GM19468 (cell line): ENCODE data around the gene FAM90A26.
A peak's percentile ranks its signal among the peaks of the same experiment; 100 is the strongest.
"Not testable (repeated sequence)": the region's sequence is repeated elsewhere in the genome, so short reads cannot be mapped to it uniquely, and the experiment has no call there.

Experiments
- ATAC-seq: cut with Tn5 transposase; IDR thresholded peaks from one replicate; pipeline ENCODE4 v1.9.1; 2021; ENCODE audit warnings: mild to moderate bottlenecking, moderate library complexity, moderate number of reproducible peaks; ENCODE audit not compliant: unreplicated experiment; ENCODE audit errors: extremely low read depth

FAM90A26 gene, protein sequence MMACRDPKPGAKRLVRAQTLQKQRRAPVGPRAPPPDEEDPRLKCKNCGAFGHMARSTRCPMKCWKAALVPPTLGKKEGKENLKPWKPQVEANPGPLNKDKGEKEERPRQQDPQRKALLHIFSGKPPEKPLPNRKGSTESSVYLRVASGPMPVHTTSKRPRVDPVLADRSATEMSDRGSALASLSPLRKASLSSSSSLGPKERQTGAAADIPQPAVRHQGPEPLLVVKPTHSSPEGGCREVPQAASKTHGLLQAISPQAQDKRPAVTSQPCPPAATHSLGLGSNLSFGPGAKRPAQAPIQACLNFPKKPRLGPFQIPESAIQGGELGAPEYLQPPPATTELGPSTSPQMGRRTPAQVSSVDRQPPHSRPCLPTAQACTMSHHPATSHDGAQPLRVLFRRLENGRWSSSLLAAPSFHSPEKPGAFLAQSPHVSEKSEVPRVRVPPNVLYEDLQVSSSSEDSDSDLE

DNA sequence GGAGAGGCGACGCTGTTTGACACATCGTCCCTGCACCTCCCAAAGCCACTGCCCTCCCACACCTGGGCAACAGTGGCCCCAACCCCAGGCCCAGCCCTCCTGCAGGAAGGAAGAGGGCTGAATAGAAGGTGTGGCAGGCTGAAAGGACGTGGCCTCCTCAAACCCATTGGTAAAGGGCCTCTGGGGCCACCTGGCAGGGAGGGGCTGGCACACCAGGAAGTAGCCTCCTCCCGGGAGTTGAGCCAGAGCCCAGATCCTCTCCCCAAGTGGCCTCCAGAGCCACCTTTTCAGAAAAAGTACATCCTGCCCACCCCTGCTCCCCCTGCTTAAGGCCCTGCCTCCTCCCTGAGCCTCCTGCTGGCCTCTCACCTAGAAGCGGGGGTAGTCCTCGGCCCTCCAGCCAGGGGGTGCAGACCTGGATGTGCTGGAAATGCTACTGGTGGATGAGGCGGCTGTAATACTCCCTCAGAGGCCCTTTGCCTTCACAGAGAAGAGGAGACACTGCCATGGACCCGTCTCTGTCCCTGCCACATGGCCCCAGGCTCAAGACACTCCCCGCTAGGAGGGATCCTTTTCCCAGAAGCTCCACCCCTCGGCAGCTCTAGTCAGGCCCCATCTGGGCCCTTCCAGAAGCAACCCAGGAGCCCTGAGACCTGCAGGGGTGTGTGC is at the start of gene FAM90A26:
TSS of gene FAM90A26 (plus strand) at position 619 of the 669 bp plus-strand sequence. CDS start 2,764 bp downstream, outside the sequence.
- ATAC-seq = not testable (repeated sequence)

GRCh38 chr4:9122711-9123110 is 47.5 kb upstream of the FAM90A26 start:
- not testable (repeated sequence) for ATAC-seq

DNA sequence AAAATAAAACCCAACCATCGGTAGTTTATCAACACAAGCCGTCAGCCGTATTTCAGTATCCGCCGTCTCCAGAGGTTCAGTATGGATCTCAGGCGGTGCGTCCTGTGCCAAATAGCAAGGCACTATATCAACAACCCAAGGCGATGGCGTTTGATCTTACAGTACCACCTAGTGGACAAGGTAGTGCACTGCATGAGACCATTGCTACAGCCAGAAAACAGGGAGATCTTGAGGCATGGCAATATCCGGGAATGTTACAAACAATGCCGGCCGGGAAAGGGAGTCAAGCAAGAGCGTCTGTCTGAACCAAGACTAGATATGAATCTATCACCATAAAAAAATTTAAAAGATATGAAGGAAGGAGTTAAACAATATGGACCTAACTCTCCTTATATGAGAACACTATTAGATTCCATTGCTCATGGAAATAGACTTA is 46.6 kb upstream of the FAM90A26 start:
- not testable (repeated sequence) for ATAC-seq

DNA sequence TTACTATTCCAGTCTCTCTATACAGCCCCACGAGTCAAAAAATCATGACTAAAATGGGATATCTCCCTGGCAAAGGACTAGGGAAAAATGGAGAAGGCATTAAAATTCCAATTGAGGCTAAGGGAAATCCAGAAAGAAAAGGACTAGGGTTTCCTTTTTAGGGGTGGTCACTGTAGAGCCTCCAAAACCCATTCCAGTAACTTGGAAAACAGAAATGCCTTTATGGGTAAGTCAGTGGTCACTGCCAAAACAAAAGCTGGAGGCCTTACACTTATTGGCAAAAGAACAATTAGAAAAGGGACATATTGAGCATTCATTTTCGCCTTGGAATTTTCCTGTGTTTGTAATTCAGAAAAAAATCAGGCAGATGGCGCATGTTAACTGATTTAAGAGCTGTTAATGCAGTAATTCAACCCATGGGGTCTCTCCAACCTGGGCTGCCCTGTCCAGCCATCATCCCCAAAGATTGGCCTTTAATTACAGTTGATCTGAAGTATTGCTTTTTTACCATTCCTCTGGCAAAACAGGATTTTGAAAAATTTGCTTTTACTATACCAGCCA is 44.5 kb upstream of the FAM90A26 start:
- not testable (repeated sequence) for ATAC-seq

DNA sequence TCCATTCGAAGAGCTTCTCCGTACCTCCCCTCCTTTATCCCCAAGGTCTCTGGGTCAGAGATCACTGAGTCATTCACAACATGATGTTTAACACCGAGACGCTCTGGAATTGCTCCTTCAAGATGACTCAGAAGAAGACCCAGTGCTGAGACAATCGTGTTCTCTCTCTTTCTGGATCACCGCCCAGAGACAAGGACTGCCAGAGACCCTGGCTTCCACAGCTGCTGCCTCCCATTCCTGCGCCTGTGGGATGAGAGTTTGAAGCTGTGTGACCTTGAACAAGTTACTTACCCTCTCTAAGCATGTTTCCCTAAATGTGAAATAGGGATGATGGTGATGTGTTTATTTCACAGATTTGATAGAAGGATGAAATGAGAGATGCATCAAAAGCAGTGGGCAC is 38.8 kb upstream of the FAM90A26 start:
- not testable (repeated sequence) for ATAC-seq

- not testable (repeated sequence) for ATAC-seq
Observed at GRCh38 chr4:9132849-9133248, 37.4 kb upstream of the FAM90A26 start.

GRCh38 chr4:9134011-9134410 is 36.2 kb upstream of the FAM90A26 start:
- ATAC-seq = not testable (repeated sequence)

DNA sequence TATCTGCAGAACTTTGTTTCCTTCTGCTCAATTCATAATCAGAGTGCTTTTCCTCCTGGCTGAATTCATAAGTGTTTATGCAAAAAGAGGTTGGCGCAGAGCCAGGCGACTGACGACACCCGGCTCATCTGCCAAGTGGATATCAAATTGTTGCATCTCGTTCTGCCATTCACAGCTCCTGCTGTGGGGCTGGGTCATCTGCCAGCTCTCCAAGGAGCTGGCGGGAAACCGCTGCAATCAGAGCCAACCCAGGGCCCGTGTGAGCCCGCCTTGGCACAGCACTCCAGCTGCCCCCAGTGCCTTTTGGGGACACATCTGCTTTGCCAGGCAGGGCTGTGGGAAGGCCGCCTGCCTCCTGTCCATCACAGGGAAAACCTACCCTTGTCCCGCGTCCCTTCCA is 35.7 kb upstream of the FAM90A26 start:
- ATAC-seq = not testable (repeated sequence)

- not testable (repeated sequence) for ATAC-seq
Observed at GRCh38 chr4:9141050-9141449, 29.2 kb upstream of the FAM90A26 start.

DNA sequence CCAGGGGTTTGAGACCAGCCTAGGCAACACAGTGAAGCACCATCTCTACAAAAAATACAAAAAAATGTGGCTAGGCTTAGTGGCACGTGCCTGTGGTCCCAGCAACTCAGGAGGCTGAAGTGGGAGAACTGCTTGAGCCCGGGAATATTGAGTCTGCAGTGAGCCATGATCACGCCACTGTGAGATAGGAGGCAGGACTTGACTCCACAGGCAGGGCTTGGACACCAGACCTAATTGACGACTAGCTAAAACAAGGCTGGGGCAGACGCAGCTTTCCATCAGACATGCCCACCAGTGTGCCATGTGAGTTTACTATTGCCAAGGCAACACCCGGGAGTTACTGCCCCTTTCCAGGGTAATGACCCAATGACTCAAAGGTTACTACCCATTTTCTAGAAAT is 27.4 kb upstream of the FAM90A26 start:
- not testable (repeated sequence) for ATAC-seq

DNA sequence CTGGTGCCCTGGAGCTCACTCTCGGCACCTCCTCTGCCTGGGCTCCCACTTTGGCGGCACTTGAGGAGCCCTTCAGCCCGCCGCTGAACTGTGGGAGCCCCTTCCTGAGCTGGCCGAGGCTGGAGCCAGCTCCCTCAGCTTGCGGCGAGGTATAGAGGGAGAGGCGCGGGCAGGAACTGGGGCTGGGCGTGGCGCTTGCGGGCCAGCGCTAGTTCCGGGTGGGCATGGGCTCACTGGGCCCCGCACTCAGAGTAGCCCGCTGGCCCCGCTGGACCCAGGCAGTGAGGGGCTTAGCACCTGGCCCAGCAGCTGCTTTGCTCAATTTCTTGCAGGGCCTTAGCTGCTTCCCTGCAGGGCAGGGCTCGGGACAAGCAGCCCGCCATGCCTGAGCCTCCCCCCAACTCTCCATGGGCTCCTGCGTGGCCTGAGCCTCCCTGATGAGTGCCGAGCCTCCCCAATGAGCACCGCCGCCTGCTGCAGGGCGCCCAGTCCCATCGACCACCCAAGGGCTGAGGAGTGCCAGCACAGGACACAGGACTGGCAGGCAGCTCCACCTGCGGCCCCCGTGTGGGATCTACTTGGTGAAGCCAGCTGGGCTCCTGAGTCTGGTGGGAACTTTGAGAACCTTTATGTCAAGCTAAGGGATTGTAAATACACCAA is 26.7 kb upstream of the FAM90A26 start:
- ATAC-seq = no peak

GRCh38 chr4:9146967-9147366 is 23.2 kb upstream of the FAM90A26 start:
- no peak for ATAC-seq

DNA sequence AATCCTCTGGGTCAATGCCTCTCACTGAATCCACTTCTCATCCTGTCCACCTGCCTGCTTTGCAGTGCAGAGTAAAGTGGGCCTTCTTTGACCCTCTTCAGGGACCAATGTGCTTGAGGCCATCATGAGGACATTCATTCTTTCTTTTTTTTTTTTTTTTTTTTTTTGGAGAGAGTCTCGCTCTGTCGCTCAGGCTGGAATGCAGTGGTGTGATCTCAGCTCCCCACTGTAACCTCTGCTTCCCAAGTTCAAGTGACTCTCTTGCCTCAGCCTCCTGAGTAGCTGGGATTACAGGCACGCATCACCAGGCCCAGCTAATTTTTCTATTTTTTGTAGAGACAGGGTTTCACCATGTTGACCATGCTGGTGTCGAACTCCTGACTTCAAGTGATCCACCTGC is 22.8 kb upstream of the FAM90A26 start:
- ATAC-seq = not testable (repeated sequence)

GRCh38 chr4:9148611-9149409 is 21.4 kb upstream of the FAM90A26 start:
- ATAC-seq = not testable (repeated sequence)

DNA sequence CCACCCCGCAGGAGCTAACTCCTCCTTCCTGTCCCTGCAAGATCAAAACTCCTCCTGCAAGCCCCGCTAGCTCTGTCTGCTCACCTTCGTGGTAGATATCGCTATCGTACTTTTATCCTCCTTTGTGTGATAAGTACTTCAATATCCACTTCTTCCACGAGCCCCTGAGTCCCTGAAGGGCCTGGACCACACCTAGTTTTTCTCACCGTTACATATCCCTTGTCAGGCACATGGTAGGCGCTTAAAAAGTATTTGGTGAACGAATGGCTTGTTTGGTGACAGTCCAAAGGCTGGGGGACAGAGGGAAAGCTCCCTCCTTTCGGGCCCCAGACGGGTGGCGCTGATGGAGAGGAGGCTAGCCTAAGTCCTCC is 18.4 kb upstream of the FAM90A26 start:
- not testable (repeated sequence) for ATAC-seq

- peak; percentile 37 for ATAC-seq
Observed at GRCh38 chr4:9152180-9153007, 17.8 kb upstream of the FAM90A26 start.

GRCh38 chr4:9153008-9153570 is 17.1 kb upstream of the FAM90A26 start:
- ATAC-seq = peak; percentile 72

GRCh38 chr4:9153571-9154157 is 16.5 kb upstream of the FAM90A26 start:
- not testable (repeated sequence) for ATAC-seq
